HepG2 (cell line): Measurements from ENCODE around the gene BIRC5.

ENCODE experiments used
- STAT5B ChIP-seq: sonication (generic); formaldehyde crosslinking; IDR thresholded peaks from 2 replicates; pipeline ENCODE4 v1.4.0; 2020; ENCODE audit warnings: missing genetic modification reagents
- ZBTB40 ChIP-seq, 2 experiments: fragments of 450-650 bp in 1 of 2; sonication (generic) in 1 of 2; formaldehyde crosslinking in 1 of 2; IDR thresholded peaks; 2 replicates each; pipeline versions ENCODE4 v1.6.1 to v1.8.0; 2016 to 2022; ENCODE audit warnings: antibody characterized with exemption in 1 of 2, mild to moderate bottlenecking in 1 of 2, missing genetic modification reagents in 1 of 2
- ZFP36L2 ChIP-seq: sonication (generic); formaldehyde crosslinking; IDR thresholded peaks from 2 replicates; pipeline ENCODE4 v1.4.0; 2020; ENCODE audit warnings: missing genetic modification reagents
- ZNF772 ChIP-seq: sonication (generic); formaldehyde crosslinking; IDR thresholded peaks from 2 replicates; pipeline ENCODE4 v1.5.0; 2020; ENCODE audit warnings: mild to moderate bottlenecking, missing genetic modification reagents

GRCh38 chr17:78206298-78206697 is 7.8 kb upstream of the BIRC5 start:
- TF ChIP-seq ZBTB40 (IDR thresholded peaks at IDR 0.05): no peak
- TF ChIP-seq ZBTB40 (CRISPR knock-in tag; IDR thresholded peaks at IDR 0.05): no peak
- no peak for TF ChIP-seq ZNF772
- TF ChIP-seq ZFP36L2 (CRISPR knock-in tag): no peak
- no peak for TF ChIP-seq STAT5B (CRISPR knock-in tag)
